ENCODE measurements around the gene SIK1.
"Not testable (repeated sequence)": the region's sequence is repeated elsewhere in the genome, so short reads cannot be mapped to it uniquely, and the experiment has no call there.

SIK1 gene

DNA sequence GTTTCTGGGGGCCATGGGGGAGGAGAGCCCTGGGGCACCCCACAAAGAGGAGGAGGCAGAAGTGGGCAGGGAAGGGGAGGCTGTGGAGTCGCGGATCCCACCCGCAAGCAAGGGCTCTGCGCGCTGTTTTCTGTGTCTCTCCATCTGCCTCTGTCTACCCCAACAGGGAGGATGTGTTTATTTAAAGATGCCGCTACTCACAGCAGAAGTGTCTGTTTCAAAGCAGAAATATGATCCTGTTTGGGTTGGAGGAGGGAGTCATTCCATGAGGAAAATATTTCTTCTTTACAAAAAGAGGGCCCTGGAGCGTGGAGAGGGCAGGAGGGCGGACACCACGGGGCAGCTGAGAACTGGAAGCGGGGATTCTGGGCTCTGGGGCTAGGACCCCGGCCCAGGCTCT is 25.8 kb downstream of the SIK1 start:
- DNase-seq (ENCODE audit: low read depth); H3K4me3 ChIP-seq (ENCODE audit: low read depth, low read length): not testable (repeated sequence)

DNA sequence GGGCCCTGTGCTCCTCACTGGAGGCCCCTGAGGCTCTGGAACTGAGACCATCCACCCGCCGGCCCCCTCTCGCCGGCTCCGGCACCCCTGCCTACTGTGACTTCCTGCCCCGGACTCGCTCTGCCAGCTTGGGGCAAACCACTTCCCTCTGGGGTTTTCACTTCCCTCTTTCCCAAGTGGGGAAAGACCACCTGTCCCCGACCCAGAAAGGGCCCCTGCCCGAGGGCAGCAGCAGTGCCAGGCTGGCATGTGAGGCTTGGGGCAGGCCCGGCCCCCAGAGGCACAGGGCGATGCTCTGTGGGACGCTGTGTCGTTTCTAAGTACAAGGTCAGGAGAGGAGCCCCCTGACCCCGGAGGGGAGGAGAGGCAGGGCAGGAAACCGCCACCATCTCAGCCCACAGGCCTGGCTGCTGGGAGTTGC is 27.3 kb downstream of the SIK1 start:
- not testable (repeated sequence) for H3K4me3 ChIP-seq (ENCODE audit: low read depth, low read length)

DNA sequence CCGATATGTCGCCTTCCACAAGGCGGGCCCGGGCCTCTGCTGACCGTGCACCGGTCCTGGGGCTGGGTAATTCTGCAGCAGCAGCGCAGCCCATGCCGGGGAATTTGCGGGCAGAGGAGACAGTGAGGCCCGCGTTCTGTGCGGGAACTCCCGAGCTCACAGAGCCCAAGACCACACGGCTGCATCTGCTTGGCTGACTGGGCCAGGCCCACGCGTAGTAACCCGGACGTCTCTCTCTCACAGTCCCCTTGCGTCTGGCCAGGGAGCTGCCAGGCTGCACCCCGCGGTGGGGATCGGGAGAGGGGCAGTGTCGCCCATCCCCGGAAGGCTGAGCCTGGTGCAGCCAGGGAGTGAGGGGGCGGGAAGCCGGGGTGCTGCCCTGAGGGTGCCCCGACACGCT is 27.8 kb downstream of the SIK1 start:
- not testable (repeated sequence) for DNase-seq (ENCODE audit: low read depth); H3K4me3 ChIP-seq (ENCODE audit: low read depth, low read length)

More for the DNA sequence above, 27.3 kb downstream of the SIK1 start:
- not testable (repeated sequence) for DNase-seq (ENCODE audit: low read depth)

DNA sequence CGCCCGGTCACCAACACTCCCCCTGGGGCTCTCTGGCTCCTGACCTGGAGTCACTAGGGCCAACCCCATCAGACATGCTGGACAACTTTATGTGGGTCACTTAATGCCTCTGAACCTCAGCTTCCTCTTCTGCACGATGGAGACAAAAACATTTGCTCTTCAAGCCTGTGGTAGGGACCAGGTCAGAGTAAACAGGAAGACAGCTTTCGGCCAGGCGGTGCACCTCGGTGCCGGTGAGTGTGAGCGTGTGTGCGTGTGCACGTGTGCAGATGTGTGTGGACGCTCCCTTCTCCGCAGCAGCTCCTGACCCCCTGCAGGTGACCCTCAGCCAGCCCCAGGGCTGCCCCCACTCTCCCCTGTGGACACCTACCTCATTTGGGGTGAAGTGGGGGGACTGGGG is 28.4 kb downstream of the SIK1 start:
- not testable (repeated sequence) for DNase-seq (ENCODE audit: low read depth); H3K4me3 ChIP-seq (ENCODE audit: low read depth, low read length)

DNA sequence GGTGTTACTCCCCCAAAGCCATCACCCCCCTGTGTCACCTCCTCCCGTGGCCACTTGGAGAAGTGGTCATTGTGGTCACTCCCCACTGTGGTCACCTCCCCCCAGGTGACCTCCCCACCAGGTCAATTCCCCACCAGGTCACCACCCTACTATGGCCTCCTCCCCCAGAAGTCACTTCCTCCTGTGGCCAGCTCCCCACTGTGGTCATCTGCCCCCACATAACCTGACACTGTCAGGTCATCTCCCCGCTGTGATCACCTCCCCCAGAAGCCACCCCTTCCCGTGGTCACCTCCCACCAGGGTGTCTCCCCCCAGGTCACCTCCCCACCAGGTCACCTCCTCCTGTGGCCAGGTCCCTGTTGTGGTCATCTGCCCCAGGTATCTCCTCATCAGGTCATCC is 28.9 kb downstream of the SIK1 start:
- not testable (repeated sequence) for H3K4me3 ChIP-seq (ENCODE audit: low read depth, low read length); DNase-seq (ENCODE audit: low read depth)

DNA sequence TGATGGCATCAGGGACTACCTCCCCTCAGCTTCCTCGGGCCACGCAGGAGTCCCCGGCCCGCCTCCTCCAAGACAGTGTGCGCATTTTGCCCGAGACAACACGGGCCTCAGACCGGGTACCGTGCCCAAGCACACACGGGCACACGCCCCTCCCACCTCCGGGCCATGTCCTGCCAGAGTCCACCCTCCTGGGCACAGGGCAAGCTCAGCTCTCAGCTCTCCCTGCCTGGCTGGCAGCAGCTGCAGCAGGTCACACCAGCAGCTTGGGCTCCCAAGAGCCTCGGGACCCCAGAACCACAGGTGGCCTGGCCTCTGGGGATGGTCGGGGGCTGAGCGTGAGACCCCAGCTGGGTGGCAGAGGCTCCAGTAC is 29.5 kb downstream of the SIK1 start:
- DNase-seq (ENCODE audit: low read depth); H3K4me3 ChIP-seq (ENCODE audit: low read depth, low read length): not testable (repeated sequence)

DNA sequence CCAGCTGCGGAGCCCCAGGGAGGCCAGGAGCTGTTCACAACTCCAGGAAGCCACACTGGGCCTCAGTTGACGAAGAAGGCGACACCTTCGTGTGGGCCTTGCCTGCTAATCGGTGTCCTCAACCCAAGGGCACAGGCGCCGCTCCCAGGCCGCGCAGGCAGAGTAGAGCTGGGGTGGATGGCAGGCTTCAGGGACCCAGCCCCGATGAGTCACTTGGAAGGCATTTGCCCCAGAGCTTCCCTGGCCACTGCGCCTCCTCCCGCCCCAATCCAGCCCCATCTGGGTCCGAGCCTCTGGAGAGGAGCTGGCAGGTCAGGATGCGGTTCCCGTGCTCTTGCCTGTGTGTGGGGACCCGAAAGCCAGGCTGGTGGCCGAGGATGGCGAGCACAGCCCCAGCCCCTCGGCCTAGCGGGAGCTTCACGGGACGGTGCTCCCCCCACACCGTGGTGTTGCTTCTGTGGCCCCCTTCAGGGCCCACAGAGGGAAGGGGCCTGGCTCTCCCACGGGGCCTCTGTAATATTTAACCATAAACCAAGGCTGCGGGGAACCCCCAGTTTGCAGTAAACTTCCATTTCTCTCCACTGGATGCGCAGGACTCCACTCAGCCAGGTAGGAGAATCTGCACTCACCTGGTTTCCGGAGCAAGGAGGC is 30.0 kb downstream of the SIK1 start:
- not testable (repeated sequence) for H3K4me3 ChIP-seq (ENCODE audit: low read depth, low read length); DNase-seq (ENCODE audit: low read depth)

DNA sequence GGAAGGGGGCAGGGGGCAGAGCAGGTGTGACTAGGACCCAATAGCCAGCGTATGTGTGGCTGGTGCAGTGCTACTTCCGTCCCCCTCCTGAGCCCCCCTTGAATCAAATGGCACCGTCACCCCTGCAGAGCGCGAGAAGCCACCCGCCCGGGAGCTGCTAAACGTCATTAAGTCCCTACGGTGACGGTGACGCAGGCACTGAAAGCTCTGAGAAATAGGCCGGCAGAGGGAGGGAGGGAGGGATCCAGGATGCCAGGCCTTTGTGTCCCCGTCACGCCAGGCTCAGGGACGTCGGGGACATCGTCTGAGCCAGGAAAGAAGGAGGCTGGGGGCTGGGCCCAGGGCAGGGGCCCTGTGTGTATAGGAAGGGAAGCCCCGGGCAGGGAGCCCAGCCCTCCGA is 43.6 kb downstream of the SIK1 start:
- H3K4me3 ChIP-seq (ENCODE audit: low read depth, low read length); DNase-seq (ENCODE audit: low read depth): not testable (repeated sequence)

DNA sequence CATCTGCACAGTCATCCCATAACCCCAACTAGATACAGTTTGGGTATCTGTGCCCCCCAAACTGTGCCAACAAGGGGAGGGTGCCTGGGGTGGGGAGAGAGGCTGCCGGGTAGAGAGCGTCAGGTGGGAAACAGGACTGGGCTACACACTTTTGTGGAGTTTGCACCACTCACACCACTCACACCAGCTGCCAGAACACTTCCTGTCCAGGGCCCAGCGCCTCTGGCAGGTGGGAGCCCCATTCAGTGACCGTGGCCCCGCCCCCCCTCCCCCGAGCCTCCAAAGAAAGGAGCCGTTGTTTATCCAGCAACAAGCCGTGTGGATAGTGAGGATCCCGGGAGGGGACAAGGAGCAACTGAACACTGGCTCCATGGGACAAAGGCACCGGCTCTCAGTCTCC is 44.0 kb downstream of the SIK1 start:
- H3K4me3 ChIP-seq (ENCODE audit: low read depth, low read length); DNase-seq (ENCODE audit: low read depth): not testable (repeated sequence)

DNA sequence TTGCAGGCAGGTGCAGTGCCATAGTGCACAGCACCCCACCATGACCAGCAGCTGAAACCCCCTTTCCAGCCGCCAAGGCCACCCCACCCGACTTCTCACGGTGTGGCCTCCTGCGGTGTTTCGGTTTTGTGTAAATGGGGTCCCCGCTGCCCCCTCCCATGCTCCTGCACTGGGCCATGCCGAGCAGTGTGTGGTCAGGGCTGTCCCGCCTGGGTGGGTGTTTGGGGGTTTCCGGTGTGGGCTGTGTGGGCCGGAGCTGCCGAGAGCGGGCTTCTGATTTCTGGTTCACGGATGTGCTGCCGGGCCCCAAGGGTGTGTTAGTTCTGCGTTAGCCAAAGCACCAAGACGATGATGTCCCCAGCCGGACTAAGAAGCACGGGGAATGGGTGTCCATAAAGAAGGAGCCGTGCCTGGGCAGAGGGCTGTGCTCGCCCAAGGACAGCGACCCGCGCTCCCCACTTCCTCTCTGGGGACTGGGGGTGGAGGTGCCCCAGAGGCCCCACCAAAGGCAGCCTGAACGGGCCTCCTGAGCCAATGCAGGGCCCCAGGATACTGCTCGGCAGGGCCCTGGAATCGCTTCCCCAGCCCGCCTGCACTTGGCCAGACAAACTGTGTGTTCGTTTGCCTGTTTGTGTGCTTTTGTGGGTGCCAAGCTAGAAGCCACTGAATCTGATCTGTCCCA is 45.9 kb downstream of the SIK1 start:
- H3K4me3 ChIP-seq (ENCODE audit: low read depth, low read length); DNase-seq (ENCODE audit: low read depth): not testable (repeated sequence)

DNA sequence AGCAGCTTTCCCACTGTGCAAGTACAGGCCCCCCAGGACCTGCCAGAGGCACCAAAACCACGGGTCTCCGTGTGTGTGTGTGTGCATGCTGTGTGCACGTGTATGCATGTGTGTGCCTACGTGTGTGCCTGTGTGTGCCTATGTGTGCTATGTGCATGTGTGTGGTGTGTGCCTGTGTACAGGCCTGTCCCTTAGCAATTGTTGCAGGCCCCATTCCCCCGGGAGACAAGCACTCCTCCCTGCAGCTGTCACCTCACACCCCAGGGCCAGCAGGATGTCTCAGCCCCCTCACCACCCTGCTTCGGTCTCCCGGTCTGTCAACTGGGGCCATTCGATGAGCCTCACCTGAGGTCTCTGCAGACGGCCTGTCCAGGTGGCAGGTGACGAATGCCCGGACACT is 46.6 kb downstream of the SIK1 start:
- not testable (repeated sequence) for H3K4me3 ChIP-seq (ENCODE audit: low read depth, low read length); DNase-seq (ENCODE audit: low read depth)

DNA sequence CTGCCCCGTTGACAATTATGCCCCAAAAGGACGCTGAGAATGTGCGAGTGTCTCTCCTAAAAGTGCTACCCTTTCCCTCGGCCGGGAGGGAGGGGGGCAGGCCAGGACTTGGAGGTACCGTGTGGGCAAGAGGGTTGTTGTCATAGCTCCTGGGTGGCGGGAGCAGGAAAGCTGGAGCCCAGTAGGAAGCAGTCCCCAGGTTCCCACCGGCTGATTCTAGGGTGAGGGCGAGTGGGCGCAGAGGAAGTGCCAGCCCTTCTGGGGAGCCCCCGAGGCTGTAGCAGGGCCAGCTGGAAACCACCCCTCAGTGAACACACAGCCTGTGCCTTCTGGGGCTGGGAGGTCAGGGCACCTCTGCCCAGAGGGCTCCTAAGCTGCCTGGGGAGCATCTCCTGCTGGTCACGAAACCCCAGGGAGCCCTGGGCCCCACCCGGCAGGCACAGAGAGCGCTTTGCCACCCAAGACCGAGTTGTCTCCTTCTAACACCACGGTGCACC is 47.3 kb downstream of the SIK1 start:
- H3K4me3 ChIP-seq (ENCODE audit: low read depth, low read length); DNase-seq (ENCODE audit: low read depth): not testable (repeated sequence)

DNA sequence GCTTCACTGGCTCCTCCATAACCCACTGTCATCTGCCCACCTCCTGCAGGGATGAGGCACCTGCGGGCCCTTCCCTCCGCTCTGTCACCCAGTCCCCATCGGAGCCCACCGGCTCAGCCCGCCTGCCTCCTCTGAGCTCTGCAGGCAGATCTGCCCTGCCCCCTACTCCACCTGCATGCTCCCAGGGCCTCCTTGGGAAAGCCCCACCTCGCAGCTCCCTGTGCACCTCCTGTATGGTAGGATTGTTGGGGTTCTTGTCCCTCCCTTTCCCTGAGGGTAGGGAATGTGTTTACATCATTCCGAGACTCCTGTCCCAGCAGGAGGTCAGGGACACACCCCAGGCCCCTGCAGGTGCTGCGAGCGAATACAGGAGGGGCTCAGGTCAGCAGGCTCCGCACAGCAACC is 50.5 kb downstream of the SIK1 start:
- TF ChIP-seq, protein P1, sequence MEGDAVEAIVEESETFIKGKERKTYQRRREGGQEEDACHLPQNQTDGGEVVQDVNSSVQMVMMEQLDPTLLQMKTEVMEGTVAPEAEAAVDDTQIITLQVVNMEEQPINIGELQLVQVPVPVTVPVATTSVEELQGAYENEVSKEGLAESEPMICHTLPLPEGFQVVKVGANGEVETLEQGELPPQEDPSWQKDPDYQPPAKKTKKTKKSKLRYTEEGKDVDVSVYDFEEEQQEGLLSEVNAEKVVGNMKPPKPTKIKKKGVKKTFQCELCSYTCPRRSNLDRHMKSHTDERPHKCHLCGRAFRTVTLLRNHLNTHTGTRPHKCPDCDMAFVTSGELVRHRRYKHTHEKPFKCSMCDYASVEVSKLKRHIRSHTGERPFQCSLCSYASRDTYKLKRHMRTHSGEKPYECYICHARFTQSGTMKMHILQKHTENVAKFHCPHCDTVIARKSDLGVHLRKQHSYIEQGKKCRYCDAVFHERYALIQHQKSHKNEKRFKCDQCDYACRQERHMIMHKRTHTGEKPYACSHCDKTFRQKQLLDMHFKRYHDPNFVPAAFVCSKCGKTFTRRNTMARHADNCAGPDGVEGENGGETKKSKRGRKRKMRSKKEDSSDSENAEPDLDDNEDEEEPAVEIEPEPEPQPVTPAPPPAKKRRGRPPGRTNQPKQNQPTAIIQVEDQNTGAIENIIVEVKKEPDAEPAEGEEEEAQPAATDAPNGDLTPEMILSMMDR (IDR thresholded peaks at IDR 0.05; ENCODE audit: insufficient read depth, low read depth, low read length, missing control alignments) = no peak
- DNase-seq (ENCODE audit: low read depth) = no peak
- no peak overlapping the region for H3K4me3 ChIP-seq (ENCODE audit: low read depth, low read length)
